HepG2 (cell line): ENCODE data around the gene AKNA. TPM values are rescaled to one million over a fixed set of nuclear protein-coding genes. Genes with fewer than 3 reads are reported as not detected.

Source experiments
- ATAC-seq: fragments of 200-7000 bp; cut with Tn5 transposase; 3 replicates; pipeline ENCODE4 v1.9.1; 2020; ENCODE audit warnings: mild to moderate bottlenecking, moderate library complexity
- BruUV-seq: library from RNA; stranded (reverse); fragments of 400-500 nt; replicated peaks from 2 replicates; lab custom pipeline; 2021; lab: Mats Ljungman, UMichigan
- CTCF ChIA-PET: fragments of 300-600 bp; formaldehyde crosslinking; extraction: SDS; loops from one replicate; lab custom pipeline; 2021; ENCODE audit warnings: low total read pairs, inconsistent platforms, low intra/inter-chr PET ratio; lab: Yijun Ruan, JAX
- POLR2A ChIA-PET: fragments of 350-600 bp; sonication (Branson Sonifier 250); formaldehyde crosslinking; loops from one replicate; lab custom pipeline; 2020; ENCODE audit warnings: antibody characterized with exemption, inconsistent platforms; lab: Yijun Ruan, JAX
- DNase-seq: peaks from one replicate; pipeline ENCODE4 v3.0.0-alpha.2; 2015; ENCODE audit warnings: low spot score
- FAIRE-seq: peaks from 3 replicates; lab custom pipeline; 2011; peaks lifted over from hg19 to GRCh38; lab: Jason Lieb, UNC
- H2AFZ ChIP-seq: one replicate; pipeline ENCODE4 v1.6.1; 2011; ENCODE audit warnings: low read length, inconsistent platforms
- H3K27ac ChIP-seq: fragments of 300-600 bp; 3 replicates; pipeline ENCODE4 v1.8.0; 2011; ENCODE audit warnings: mixed run types, mild to moderate bottlenecking, mixed read lengths, low read length, inconsistent platforms; ENCODE audit not compliant: insufficient read depth; ENCODE audit errors: extremely low read length
- H3K27me3 ChIP-seq, 2 experiments: fragments of 200-600 bp in 1 of 2; 2 replicates in 1 of 2; 3 replicates in 1 of 2; pipeline versions ENCODE4 v1.6.0 to v1.8.0; 2011; ENCODE audit warnings: low read length in 2 of 2, mild to moderate bottlenecking in 2 of 2, moderate library complexity in 2 of 2, inconsistent platforms in 1 of 2; ENCODE audit not compliant: insufficient read depth in 2 of 2, control insufficient read depth in 1 of 2
- H3K36me3 ChIP-seq, 2 experiments: fragments of 200-600 bp in 1 of 2; replicated peaks in 1 of 2; 2 replicates in 1 of 2; 3 replicates in 1 of 2; pipeline versions ENCODE4 v1.5.1 to v1.8.0; 2011; ENCODE audit warnings: low read length in 2 of 2, inconsistent platforms in 1 of 2; ENCODE audit not compliant: insufficient read depth in 2 of 2, control insufficient read depth in 1 of 2
- H3K4me1 ChIP-seq: 2 replicates; pipeline ENCODE4 v1.5.1; 2012; ENCODE audit warnings: low read length, inconsistent platforms; ENCODE audit not compliant: insufficient read depth
- H3K4me2 ChIP-seq: 2 replicates; pipeline ENCODE4 v1.6.0; 2011; ENCODE audit warnings: low read depth, low read length, inconsistent platforms
- H3K4me3 ChIP-seq, 3 experiments: fragments of 200-600 bp in 1 of 3; sonication (generic), shearing (Covaris generic) in 1 of 3; replicated peaks in 1 of 3; 2 replicates each; pipeline ENCODE4 v1.5.1; 2011 to 2016; ENCODE audit warnings: low read length in 3 of 3, inconsistent platforms in 2 of 3, low read depth in 2 of 3, mild to moderate bottlenecking in 2 of 3, control low read depth in 1 of 3, mixed read lengths in 1 of 3; ENCODE audit not compliant: insufficient read depth in 1 of 3
- H3K79me2 ChIP-seq: one replicate; pipeline ENCODE4 v1.6.1; 2011; ENCODE audit warnings: low read length, inconsistent platforms; ENCODE audit not compliant: insufficient read depth
- H3K9ac ChIP-seq: 2 replicates; pipeline ENCODE4 v1.6.0; 2011; ENCODE audit warnings: mild to moderate bottlenecking, low read depth, low read length, inconsistent platforms; ENCODE audit not compliant: insufficient read depth
- H3K9me3 ChIP-seq: 2 replicates; pipeline ENCODE4 v1.5.1; 2012; ENCODE audit warnings: mild to moderate bottlenecking, low read length
- H4K20me1 ChIP-seq: 2 replicates; pipeline ENCODE4 v1.6.0; 2011; ENCODE audit warnings: inconsistent platforms, mild to moderate bottlenecking, low read length, moderate library complexity; ENCODE audit not compliant: insufficient read depth
- CREM ChIP-seq, 2 experiments: sonication (generic) in 1 of 2; formaldehyde crosslinking in 1 of 2; IDR thresholded peaks; 2 replicates each; pipeline versions ENCODE4 v1.4.0 to v1.6.1; 2016 to 2020; ENCODE audit warnings: antibody characterized with exemption in 1 of 2, mild to moderate bottlenecking in 1 of 2, missing genetic modification reagents in 1 of 2
- EED ChIP-seq: sonication (generic); formaldehyde crosslinking; IDR thresholded peaks from 2 replicates; pipeline ENCODE4 v1.5.0; 2020; ENCODE audit warnings: mild to moderate bottlenecking, missing genetic modification reagents
- NR2F1 ChIP-seq, 2 experiments: fragments of 450-650 bp in 1 of 2; formaldehyde crosslinking in 1 of 2; IDR thresholded peaks; 2 replicates each; pipeline versions ENCODE4 v1.5.0 to v1.6.1; 2016 to 2020; ENCODE audit warnings: mild to moderate bottlenecking in 1 of 2, missing compliant biosample characterization in 1 of 2, missing genetic modification reagents in 1 of 2, moderate library complexity in 1 of 2
- PAX8 ChIP-seq: sonication (generic); formaldehyde crosslinking; IDR thresholded peaks from 2 replicates; pipeline ENCODE4 v1.8.0; 2022; ENCODE audit warnings: mild to moderate bottlenecking, missing genetic modification reagents, borderline replicate concordance
- POLR2AphosphoS5 ChIP-seq: IDR thresholded peaks from 2 replicates; pipeline ENCODE4 v1.6.1; 2012; ENCODE audit warnings: low read depth, low read length
- RNF2 ChIP-seq: fragments of 450-650 bp; conservative IDR thresholded peaks from 2 replicates; pipeline ENCODE4 v1.6.1; 2016; ENCODE audit warnings: low read depth
- SNAPC2 ChIP-seq: sonication (generic); formaldehyde crosslinking; IDR thresholded peaks from 2 replicates; pipeline ENCODE4 v1.8.1; 2022; ENCODE audit warnings: mild to moderate bottlenecking, missing genetic modification reagents
- STAT6 ChIP-seq: sonication (generic); formaldehyde crosslinking; IDR thresholded peaks from 2 replicates; pipeline ENCODE4 v1.4.0; 2020; ENCODE audit warnings: missing genetic modification reagents, mild to moderate bottlenecking, borderline replicate concordance
- UBTF ChIP-seq: sonication (generic); formaldehyde crosslinking; IDR thresholded peaks from 2 replicates; pipeline ENCODE4 v1.4.0; 2020; ENCODE audit warnings: mild to moderate bottlenecking, missing genetic modification reagents
- ZBTB7B ChIP-seq: sonication (generic); formaldehyde crosslinking; IDR thresholded peaks from 2 replicates; pipeline ENCODE4 v1.4.0; 2020; ENCODE audit warnings: missing genetic modification reagents
- ZNF101 ChIP-seq: sonication (generic); formaldehyde crosslinking; IDR thresholded peaks from 2 replicates; pipeline ENCODE4 v1.4.0; 2020; ENCODE audit warnings: mild to moderate bottlenecking, low read depth, missing genetic modification reagents, borderline replicate concordance
- ZNF263 ChIP-seq: sonication (generic); formaldehyde crosslinking; IDR thresholded peaks from 2 replicates; pipeline ENCODE4 v1.4.0; 2020; ENCODE audit warnings: missing genetic modification reagents
- WGBS: methylation state at CpG from one replicate; pipeline ENCODE4 v1.1.6; 2017; ENCODE audit warnings: low lambda C conversion rate; 5-methylcytosine and 5-hydroxymethylcytosine counted together
- in situ Hi-C: cut with HindIII; loops from 2 replicates; pipeline ENCODE4 v1.10.0; 2017; ENCODE audit warnings: low pct_unique_long_range_greater_than_20kb; ENCODE audit not compliant: extremely low pct_ligation_motif_present
- intact Hi-C: fragments of 100-400 bp; cut with micrococcal nuclease; formaldehyde crosslinking; loops from one replicate; pipeline ENCODE4 v1.10.0; 2022; ENCODE audit not compliant: unreplicated experiment
- polyA plus RNA-seq, 8 experiments: library from polyadenylated mRNA; depleted of rRNA in 3 of 8; stranded (reverse) in 7 of 8; unstranded in 1 of 8; fragments of >200 nt; fragmentation: Illumina TruSeq in 4 of 8; extraction: Trizol in 4 of 8; gene quantifications; 2 replicates each; pipeline versions ENCODE4 v1.2.1 to v1.2.3, GENCODE V29; 2011 to 2016; ENCODE audit warnings: low read depth in 4 of 8, missing spikeins in 1 of 8, mixed read lengths in 1 of 8; ENCODE audit not compliant: insufficient read depth in 1 of 8
- total RNA-seq, 5 experiments: library from RNA; depleted of rRNA; stranded (reverse); fragments of >200 nt; fragmentation: Illumina TruSeq; extraction: Trizol; gene quantifications; 2 replicates each; pipeline ENCODE4 v1.2.3, GENCODE V29; 2016; ENCODE audit warnings: low read depth in 1 of 5

AKNA gene
- total and polyA plus RNA-seq, 2 of the 13 experiments (the other 11 are each of a cell fraction or from before 2014, with no cell fraction given): 3.0 to 3.1 TPM

DNA sequence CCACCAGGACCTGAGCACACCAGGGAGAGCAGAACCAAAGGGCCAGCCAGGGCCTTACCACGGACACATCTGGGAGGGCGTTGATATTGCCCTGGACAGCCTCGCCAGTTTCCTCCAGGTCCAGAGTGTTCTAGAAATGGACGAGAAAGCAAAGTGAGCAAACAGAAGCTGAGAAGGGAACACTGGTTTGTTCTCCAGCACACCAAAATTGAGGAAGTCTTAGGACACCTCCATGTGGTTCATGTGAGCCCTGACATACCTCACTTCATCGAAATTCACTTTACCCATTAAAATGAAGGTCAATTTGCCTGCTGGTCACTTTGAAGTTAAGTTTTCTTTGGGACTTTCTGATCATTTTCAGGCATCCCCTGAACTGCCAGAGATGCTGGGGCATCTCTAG, 20.1 kb upstream of the AKNA start (continued):
- TF ChIP-seq ZNF263 (no peak), UBTF (CRISPR knock-in tag) (no peak), POLR2AphosphoS5 (no peak), NR2F1 (CRISPR knock-in tag; IDR thresholded peaks at IDR 0.05) (no peak), EED (no peak)

GRCh38 chr9:114406441-114406840, 18.7 kb upstream of the AKNA start:
- intact Hi-C loops (loop anchor here (5.0 to 10.0 kb wide), 3 partner anchors 501 to 1828 kb away; no protein-coding TSS in a partner anchor), in situ Hi-C loops (loop anchor here (10.0 to 25.0 kb wide), 3 partner anchors 98 to 506 kb away; partner anchors contain the start of genes TEX53 and WHRN)
- CTCF ChIA-PET: interaction anchor here (1.3 to 1.5 kb wide), 3 partner anchors 68 to 255 kb away, joined by 3 to 25 read pairs (median 4); no protein-coding TSS in a partner anchor
- FAIRE-seq (no peak), DNase-seq (no peak), ATAC-seq (no peak)
- WGBS: 80% methylated on average over 13 of the region's 13 CpGs
- Histone ChIP-seq H3K9ac (no peak overlapping the region), H3K4me1 (peaks cover 19% of the 10 kb centered on the region), H3K27me3 (no peaks in the 10 kb centered on the region), H3K4me2 (no peak overlapping the region), H4K20me1 (no peaks in the 10 kb centered on the region), H3K27ac (no peak overlapping the region), H3K36me3 (no peaks in the 10 kb centered on the region), H2AFZ (no peak overlapping the region), H3K9me3 (no peaks in the 10 kb centered on the region), H3K4me3 (no peak overlapping the region), H3K79me2 (no peaks in the 10 kb centered on the region)
- no peak for TF ChIP-seq PAX8 (CRISPR knock-in tag)
- no peak for TF ChIP-seq CREM (IDR thresholded peaks at IDR 0.05)
- TF ChIP-seq CREM (CRISPR knock-in tag; IDR thresholded peaks at IDR 0.05): no peak
- no peak for TF ChIP-seq ZNF101
- TF ChIP-seq RNF2: no peak
- no peak for TF ChIP-seq SNAPC2 (CRISPR knock-in tag)
- TF ChIP-seq STAT6 (CRISPR knock-in tag): no peak
- no peak for TF ChIP-seq ZBTB7B (CRISPR knock-in tag)
- POLR2A ChIA-PET: interaction anchor here (1.0 to 1.2 kb wide), 2 partner anchors 95 to 246 kb away, joined by 4 to 10 read pairs; no protein-coding TSS in a partner anchor
- no TSS peak for BruUV-seq
